Measurements from ENCODE around the gene RIPK4. TPM values are rescaled to one million over a fixed set of nuclear protein-coding genes. Genes with fewer than 3 reads are reported as not detected.
A peak's percentile ranks its signal among the peaks of the same experiment; 100 is the strongest.

RIPK4 gene
- total RNA-seq, 1 experiment from 2014 or later: 24.1 TPM

DNA sequence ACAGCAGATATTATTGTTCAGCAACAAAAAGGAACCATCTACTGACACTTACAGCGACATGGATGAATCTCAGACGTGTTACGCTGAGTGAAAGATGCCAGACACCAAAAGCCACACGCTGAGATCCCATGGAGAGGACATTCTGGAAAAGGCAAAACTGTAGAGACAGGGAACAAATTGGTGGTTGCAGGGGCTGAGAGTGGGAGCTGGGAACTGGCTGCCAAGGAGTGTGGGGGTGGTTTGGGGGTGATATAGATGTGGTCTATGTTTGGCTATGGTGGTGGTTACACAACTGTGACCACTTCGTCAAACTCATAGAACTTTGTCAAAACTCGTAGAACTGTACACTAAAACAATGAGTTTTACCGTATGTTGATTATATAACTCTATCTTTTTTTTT lies 57.7 kb downstream of the RIPK4 start:
- no peak for DNase-seq
- intact Hi-C loops (cut with micrococcal nuclease; ENCODE audit: unreplicated experiment): no loop called here
- Mint-ChIP-seq H3K27ac (ENCODE audit: unreplicated experiment) (peak overlapping the region; percentile 66), H3K4me1 (ENCODE audit: low read depth, unreplicated experiment) (peaks cover 51% of the 10 kb centered on the region), H3K27me3 (ENCODE audit: insufficient read depth, unreplicated experiment) (no peaks in the 10 kb centered on the region), H3K4me3 (ENCODE audit: unreplicated experiment) (no peak overlapping the region), H3K36me3 (ENCODE audit: insufficient read depth, unreplicated experiment) (peaks cover 22% of the 10 kb centered on the region), H3K9me3 (ENCODE audit: unreplicated experiment) (peaks cover 10% of the 10 kb centered on the region)
- Histone ChIP-seq H3K4me3 (ENCODE audit: low read depth, low read length) (no peak overlapping the region), H3K9me3 (no peaks in the 10 kb centered on the region), H3K4me1 (peaks cover 52% of the 10 kb centered on the region), H3K27me3 (replicated peaks; ENCODE audit: control insufficient read depth, insufficient read depth, low read length) (no peaks in the 10 kb centered on the region), H3K36me3 (ENCODE audit: control insufficient read depth, insufficient read depth, low read length) (peaks cover 2% of the 10 kb centered on the region; the same call in 1 of the 2 replicates)
- TF ChIP-seq, protein P1, sequence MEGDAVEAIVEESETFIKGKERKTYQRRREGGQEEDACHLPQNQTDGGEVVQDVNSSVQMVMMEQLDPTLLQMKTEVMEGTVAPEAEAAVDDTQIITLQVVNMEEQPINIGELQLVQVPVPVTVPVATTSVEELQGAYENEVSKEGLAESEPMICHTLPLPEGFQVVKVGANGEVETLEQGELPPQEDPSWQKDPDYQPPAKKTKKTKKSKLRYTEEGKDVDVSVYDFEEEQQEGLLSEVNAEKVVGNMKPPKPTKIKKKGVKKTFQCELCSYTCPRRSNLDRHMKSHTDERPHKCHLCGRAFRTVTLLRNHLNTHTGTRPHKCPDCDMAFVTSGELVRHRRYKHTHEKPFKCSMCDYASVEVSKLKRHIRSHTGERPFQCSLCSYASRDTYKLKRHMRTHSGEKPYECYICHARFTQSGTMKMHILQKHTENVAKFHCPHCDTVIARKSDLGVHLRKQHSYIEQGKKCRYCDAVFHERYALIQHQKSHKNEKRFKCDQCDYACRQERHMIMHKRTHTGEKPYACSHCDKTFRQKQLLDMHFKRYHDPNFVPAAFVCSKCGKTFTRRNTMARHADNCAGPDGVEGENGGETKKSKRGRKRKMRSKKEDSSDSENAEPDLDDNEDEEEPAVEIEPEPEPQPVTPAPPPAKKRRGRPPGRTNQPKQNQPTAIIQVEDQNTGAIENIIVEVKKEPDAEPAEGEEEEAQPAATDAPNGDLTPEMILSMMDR (IDR thresholded peaks at IDR 0.05; ENCODE audit: insufficient read depth in 1 of 2, low read depth in 1 of 2, low read length in 1 of 2, severe bottlenecking in 1 of 2, unreplicated experiment in 1 of 2): no peak
- CTCF ChIA-PET: no interaction called here
- POLR2A ChIA-PET: no interaction called here
- BruUV-seq (replicated peaks): no TSS peak

DNA sequence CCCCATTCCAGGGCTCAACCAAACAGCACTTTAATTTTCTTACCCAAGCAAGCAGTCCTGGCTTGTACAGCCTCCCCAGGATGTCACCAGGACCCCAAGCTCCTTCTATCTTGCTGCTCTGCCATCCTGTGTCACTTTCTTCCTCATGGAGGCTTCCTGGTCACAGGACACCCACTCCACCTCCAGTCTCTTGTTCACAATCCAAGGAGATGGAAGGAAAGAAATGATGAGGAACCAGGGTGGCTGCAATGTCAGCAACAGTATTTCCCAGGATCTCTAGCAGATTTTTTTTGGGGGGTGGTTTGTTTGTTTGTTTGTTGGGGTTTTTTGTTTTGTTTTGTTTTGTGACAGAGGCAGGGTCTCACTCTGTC lies 58.9 kb downstream of the RIPK4 start:
- Histone ChIP-seq H3K9me3 (no peaks in the 10 kb centered on the region), H3K36me3 (ENCODE audit: control insufficient read depth, insufficient read depth, low read length) (peaks cover 2% of the 10 kb centered on the region; the same call in 1 of the 2 replicates), H3K4me3 (ENCODE audit: low read depth, low read length) (no peak overlapping the region), H3K27me3 (replicated peaks; ENCODE audit: control insufficient read depth, insufficient read depth, low read length) (no peaks in the 10 kb centered on the region), H3K4me1 (peaks cover 56% of the 10 kb centered on the region)
- intact Hi-C loops (cut with micrococcal nuclease; ENCODE audit: unreplicated experiment): no loop called here
- no peak for DNase-seq
- H3K4me1 Mint-ChIP-seq (ENCODE audit: low read depth, unreplicated experiment): peaks cover 50% of the 10 kb centered on the region
- TF ChIP-seq, protein P1 (IDR thresholded peaks at IDR 0.05; ENCODE audit: insufficient read depth in 1 of 2, low read depth in 1 of 2, low read length in 1 of 2, severe bottlenecking in 1 of 2, unreplicated experiment in 1 of 2): no peak
- peaks cover 10% of the 10 kb centered on the region for H3K9me3 Mint-ChIP-seq (ENCODE audit: unreplicated experiment)
- ChIA-PET POLR2A (interaction anchor here (0.6 to 1.0 kb wide), 2 partner anchors 24 to 30 kb away, joined by 3 to 4 read pairs; no protein-coding TSS in a partner anchor), CTCF (no interaction called here)
- H3K27ac Mint-ChIP-seq (ENCODE audit: unreplicated experiment): peak overlapping the region; percentile 81
- BruUV-seq (replicated peaks): no TSS peak
- H3K4me3 Mint-ChIP-seq (ENCODE audit: unreplicated experiment): no peak overlapping the region
- peaks cover 21% of the 10 kb centered on the region for H3K36me3 Mint-ChIP-seq (ENCODE audit: insufficient read depth, unreplicated experiment)
- H3K27me3 Mint-ChIP-seq (ENCODE audit: insufficient read depth, unreplicated experiment): no peaks in the 10 kb centered on the region

DNA sequence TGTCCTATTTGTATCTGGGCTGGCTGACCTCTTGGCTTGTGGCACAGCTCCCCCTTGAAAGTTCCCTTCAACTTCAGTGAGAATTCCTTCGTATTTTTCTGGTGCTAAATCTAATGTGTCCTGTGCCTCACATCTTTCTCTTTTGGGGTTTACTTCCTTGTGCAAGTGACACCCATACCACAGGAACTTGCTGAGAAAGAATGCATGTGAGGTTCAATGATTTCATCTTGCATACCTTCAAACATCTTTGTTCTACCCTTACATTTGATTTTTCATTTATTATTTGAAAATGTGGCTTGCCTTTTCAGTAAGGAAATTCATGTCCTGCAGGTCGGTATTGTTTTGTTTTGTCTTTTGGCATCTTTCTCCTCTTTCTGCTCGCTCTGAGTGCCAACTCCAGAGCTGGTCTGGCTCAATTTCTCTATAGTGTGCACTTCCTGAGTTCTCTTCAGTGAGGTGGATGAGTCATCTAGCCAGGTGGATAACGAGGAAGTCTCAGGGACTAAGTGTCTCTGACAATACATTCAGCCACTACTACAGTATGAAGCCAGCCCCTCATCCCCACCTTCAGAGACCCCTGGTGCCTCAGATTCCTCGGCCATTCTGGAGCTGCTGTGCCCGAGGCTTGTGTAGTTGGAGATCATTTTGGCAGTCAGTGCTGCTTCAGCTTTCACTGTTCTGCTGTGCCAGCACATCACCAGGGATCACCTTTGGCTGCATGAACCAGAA lies 59.5 kb downstream of the RIPK4 start:
- peak overlapping the region; percentile 81 for H3K27ac Mint-ChIP-seq (ENCODE audit: unreplicated experiment)
- peaks cover 45% of the 10 kb centered on the region for H3K4me1 Mint-ChIP-seq (ENCODE audit: low read depth, unreplicated experiment)
- BruUV-seq (replicated peaks): no TSS peak
- POLR2A ChIA-PET: interaction anchor here (1.0 kb wide), 1 partner anchor 29 kb away, joined by 4 read pairs; no protein-coding TSS in a partner anchor
- Histone ChIP-seq H3K4me3 (ENCODE audit: low read depth, low read length) (no peak overlapping the region), H3K9me3 (no peaks in the 10 kb centered on the region), H3K4me1 (peaks cover 55% of the 10 kb centered on the region), H3K36me3 (ENCODE audit: control insufficient read depth, insufficient read depth, low read length) (peaks cover 2% of the 10 kb centered on the region; the same call in 1 of the 2 replicates), H3K27me3 (replicated peaks; ENCODE audit: control insufficient read depth, insufficient read depth, low read length) (no peaks in the 10 kb centered on the region)
- no peak overlapping the region for H3K4me3 Mint-ChIP-seq (ENCODE audit: unreplicated experiment)
- intact Hi-C loops (cut with micrococcal nuclease; ENCODE audit: unreplicated experiment): no loop called here
- TF ChIP-seq, protein P1 (IDR thresholded peaks at IDR 0.05; ENCODE audit: insufficient read depth in 1 of 2, low read depth in 1 of 2, low read length in 1 of 2, severe bottlenecking in 1 of 2, unreplicated experiment in 1 of 2): no peak
- DNase-seq: no peak
- H3K27me3 Mint-ChIP-seq (ENCODE audit: insufficient read depth, unreplicated experiment): no peaks in the 10 kb centered on the region
- peaks cover 10% of the 10 kb centered on the region for H3K9me3 Mint-ChIP-seq (ENCODE audit: unreplicated experiment)
- H3K36me3 Mint-ChIP-seq (ENCODE audit: insufficient read depth, unreplicated experiment): peaks cover 21% of the 10 kb centered on the region
- CTCF ChIA-PET: interaction anchor here (1.4 kb wide), 1 partner anchor 61 kb away, joined by 3 read pairs; no protein-coding TSS in a partner anchor
